ENCODE results near the gene SCGN.
A peak's percentile ranks its signal among the peaks of the same experiment; 100 is the strongest.

SCGN gene

DNA sequence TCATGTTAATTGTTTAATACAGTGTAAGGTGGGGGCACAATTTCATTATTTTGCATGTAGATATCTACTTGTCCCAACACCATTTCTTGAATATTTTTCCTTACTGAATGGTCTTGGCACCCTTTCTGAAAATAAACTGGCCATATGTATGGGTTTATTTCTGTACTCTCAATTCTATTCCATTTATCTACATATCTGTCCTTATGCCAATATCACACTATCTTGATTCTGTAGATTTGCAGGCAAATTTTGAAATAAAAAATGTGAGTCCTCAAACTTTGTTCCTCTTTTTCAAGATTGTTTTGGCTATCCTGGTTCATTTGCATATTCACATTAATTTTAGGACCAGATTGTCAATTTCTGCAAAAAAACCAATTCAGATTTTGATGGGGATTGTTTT is 34.8 kb downstream of the SCGN start:
- no peak for DNase-seq (ENCODE audit: low read depth)

DNA sequence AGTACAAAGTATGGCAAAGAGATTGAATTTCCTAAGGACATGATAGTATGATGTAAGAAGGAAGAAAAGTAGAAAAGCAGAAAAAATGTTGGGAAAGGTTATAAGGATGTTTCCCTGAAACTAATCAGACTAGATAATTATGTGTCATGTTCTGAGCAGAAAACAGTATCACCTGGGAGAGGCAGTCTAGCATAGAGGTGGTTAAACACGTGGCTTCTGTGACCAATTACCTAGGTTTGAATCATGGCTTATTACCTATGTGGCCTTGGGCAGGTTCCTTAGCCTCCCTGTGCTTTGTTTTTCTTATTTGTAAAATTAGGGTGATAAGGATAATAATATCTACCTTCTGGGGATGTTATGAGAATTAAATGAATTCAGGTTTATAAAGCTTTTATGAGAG is 38.0 kb downstream of the SCGN start:
- DNase-seq (ENCODE audit: low read depth), result no peak

DNA sequence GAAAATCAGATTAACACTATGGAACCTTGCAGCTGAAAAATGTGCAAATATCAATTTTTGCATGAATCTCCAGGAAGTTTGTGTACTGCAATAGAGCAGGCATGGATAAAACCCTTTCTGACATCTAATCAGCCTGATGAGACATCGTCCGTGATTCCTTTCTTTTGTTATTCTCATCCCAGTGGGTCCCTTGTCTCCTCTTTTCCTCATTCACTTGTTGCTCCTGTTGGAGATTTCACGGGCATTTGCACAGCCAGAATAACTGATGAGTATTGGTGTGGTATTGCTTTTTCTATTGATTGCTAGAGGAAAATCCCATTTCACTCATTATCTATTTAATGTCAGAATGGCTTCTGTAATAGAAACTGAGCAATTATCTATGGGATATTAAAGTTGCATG is 39.9 kb downstream of the SCGN start:
- DNase-seq (ENCODE audit: low read depth), result no peak

DNA sequence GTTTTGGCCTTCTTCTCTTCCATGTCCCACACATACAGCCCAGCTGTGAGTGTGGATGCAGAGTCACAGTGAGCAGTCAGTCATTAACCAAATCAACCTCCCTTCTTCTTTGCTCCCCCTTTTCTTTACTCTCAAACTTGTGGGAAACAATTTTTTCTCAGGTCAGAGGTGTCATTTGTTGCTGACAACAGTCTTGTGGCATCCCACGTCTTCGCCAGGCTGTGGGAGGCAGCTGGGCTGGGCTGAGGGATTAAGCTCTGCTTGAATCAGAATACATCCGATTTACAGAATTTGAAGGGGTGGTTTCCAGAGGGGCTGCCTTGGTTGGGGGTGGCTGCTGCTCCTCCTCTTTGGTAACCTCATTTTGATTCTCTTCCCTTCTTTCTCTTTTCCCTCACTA is 40.5 kb downstream of the SCGN start:
- DNase-seq (ENCODE audit: low read depth), result no peak

DNA sequence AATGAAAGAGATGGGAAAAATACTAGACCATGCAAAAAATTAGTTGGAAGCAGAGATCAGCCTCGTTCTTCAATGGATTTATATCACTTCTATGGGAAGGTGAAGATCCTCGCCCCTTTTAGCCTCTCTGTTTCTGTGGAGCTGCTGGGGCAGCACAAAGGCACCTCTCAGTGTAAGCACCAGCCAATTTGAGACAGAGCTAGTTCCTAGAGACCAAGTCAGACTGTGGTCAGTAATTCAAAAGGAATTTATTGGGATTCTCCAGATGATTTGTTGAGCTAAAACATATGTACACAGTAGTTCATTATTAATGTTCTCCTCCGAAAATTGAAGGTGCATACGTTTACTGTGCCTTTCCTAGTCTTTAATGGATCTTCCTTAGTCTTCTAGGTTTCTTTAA is 42.4 kb downstream of the SCGN start:
- DNase-seq (ENCODE audit: low read depth), result no peak

DNA sequence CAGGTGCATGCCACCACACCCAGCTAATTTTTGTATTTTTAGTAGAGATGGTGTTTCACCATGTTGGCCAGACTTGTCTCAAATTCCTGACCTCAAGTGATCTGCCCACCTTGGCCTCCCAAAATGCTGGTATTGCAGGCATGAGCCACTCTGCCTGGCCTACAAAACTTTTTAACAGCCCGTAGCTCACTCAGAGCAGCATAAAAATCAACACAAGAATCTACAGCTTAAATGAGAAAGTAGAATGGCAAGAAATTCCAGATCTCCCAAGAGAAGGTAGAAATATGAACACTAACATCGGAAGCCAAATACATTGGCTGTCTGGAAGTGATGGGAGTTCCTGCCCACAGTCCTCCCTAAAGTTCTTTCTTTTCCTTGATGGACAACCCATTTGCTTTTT is 43.7 kb downstream of the SCGN start:
- DNase-seq (ENCODE audit: low read depth), result no peak

DNA sequence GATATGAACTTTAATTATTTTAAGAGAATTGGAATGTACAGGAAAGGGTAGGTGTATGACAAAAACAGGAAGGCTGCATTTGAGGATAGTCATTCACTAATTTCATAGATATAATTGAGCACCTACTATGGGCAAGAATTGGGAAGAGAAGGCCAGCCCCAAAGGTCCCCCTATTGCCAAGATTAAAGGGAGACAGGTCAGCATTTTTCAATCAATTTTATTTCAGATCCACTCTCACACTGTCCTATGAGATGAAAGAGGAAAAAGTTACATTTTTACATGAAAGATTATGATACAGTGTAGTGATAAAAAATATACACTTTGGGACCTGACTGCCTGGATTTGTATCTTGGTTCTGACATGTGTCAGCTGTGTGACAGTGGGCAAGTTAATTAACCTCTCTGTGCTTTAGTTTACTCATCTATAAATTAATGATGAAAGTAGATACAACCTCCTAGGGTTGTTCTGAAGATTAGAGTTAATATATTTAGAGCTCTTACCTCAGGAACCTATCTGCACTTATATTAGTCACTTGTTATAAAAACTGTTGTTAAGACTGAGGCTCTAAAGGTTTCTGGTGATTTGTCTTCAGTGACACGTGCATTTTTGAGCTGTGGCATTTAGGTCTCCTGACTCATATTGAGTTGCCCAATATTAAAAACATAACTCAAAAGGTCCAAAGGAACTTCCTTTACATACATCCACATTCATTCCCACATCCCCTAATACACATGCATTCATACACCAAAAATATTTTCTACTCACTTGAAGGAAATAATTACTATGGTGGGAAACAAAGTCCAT is 45.7 kb downstream of the SCGN start:
- no peak for DNase-seq (ENCODE audit: low read depth)

DNA sequence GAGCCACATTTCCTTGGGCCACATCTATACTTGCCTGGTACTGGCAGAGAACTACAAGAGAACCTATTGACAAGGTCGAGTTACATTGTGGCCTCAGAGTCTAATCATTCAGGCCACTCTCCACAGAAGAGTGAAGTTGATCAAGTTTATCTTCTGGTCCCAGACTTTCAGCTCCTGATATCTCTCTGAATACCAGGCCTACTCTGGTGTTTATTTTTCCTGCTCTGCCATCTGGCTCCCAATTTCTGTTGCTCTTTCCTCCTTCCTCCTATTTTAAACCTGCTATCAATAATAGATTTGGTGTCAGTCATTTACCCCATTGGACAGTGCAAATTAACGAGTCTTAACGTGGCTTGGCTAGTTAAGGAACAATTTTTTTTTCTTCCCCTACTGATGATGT is 46.6 kb downstream of the SCGN start:
- DNase-seq (ENCODE audit: low read depth), result no peak

DNA sequence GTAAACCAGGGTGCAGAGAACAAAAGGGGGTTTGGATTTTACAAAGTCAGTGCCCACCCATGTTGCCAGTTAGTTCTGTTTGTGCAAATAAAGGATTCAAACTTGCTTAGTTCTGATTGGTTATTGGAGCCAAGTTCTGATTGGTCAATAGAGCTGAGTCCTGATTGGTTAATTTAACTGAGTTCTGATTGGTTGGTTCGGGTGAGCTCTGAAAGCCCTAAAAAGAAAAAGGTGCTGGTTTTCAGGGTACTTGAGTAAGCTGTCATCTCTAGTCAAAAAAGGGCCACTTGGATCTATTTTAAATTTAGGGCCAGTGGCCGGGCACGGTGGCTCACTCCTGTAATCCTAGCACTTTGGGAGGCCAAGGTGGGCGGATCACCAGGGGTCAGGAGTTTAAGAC is 47.6 kb downstream of the SCGN start:
- DNase-seq (ENCODE audit: low read depth), result no peak

DNA sequence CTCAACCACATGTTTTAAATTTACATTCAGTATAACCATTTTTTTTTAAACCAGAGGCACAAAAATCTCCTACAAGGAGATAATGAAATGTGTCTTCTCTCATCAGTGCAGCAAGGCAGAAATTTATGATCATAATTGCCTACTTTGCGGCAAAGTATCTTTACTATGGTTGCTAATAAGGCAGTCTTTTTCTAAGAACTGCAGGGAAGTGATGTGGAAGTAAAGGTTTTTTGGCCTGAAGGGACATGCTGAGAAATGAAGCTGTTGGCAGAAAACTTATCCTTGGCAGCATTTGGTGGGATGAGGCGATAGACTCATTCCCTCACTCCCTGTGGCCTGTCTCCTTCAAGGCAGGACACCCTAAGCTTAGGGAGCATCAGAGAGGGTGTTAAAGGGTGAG is 48.7 kb downstream of the SCGN start:
- DNase-seq (ENCODE audit: low read depth), result no peak

DNA sequence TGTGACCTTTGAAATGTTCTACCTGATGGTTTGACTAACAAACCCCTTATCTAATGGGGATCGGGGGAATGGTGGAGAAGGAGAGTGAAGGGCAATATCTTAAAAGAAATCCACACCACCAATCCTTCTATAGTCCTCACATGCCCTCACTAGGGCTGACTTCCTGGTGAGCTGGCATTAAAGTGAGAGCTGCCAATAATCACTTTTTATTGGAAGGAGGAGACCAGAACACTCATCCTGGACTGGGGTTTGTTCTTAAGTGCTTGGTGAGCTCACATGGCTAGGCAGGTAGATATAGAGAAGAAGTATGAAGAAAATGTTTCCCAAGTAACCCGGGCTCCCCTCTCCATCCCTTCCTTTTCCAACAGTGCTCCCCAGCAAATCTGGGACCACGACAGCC is 49.8 kb downstream of the SCGN start:
- DNase-seq (ENCODE audit: low read depth), result no peak

DNA sequence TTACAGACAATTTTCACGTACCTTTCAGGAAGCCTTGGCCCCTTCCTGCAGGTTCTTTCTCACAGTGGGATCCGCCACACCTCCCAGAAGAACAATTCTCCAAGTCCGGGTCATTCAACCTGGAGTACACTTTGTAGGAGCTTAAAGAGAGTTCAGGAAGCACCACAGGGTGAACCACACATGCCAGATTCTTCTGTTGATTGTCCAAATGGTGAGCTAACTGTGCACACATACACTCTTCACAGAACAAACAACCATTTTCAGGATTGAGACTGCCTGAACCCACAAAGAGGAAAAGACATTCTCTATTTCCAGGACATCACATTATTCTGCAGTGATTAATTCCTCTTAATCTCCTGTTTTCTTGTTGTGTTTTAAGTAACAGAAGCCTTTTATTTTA is 51.0 kb downstream of the SCGN start:
- DNase-seq (ENCODE audit: low read depth), result no peak

DNA sequence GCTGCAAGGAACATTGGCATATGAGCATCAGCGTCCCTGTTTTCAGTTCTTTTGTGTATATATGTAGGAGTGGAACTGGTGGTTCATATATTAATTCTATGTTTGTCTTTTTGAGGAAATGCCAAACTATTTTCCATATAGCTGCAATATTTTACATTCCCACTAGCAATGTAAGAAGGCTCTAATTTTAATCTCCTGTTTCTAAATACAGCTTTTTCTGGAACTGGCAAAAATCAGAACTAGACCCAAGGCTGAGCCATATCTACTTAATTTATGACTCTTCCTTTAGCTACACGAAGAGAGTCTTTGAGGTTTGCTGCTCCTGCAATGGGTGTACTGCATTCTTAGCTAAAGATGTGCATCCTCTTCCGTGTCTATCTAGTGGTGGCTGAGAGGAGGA is 52.0 kb downstream of the SCGN start:
- DNase-seq (ENCODE audit: low read depth), result no peak

DNA sequence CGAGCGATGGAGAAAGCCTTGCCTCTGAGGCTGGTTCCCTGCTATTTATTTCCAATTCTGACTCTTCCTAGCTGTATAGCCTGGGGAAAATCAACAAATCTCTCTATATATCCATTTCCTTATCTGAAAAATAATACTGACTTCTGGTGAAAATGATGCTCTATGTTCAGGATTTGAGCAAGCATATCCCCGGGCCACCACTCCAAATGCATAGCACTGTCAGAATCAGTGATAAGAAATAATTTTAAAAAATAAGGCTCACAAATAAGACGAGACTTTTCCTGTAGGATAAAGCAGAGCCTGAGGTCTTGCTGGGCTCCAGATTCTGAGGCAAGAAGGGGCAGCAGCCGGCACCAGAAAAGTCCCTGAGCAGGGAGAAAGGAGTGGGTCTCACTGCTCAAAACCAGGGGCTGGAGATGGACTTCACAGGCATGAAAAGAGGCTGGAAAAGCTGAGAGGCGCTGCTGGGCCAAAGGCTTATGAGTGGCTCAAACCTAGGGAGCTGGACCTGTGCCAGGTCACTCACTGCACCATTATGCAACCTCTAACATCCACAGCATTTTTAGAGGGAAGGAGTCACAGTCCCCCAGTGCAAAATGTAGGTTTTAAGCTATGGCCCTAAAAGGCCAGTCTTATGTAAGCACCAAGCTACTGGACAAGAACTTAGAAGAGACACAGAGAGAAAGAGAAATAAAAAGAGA is 54.4 kb downstream of the SCGN start:
- no peak for DNase-seq (ENCODE audit: low read depth)

DNA sequence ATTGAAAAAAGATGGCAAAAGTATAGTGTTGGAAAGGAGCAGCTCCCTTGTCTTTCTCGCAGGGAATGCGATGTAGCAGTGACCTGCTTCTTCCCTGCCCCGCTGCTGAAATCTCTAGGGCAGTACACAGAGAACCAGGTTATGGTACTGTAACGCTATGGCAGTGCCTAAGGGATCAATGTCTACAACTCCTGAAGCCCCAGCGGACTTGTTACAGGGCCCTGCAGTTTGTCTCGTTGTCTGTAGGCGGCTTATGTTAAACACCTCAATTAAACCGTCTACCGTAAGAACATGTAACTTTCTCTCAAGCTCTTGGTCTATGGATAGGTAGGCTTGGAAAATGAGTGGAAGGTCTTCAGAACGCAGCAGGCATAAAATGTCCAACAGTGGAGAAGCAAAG is 57.7 kb downstream of the SCGN start:
- DNase-seq (ENCODE audit: low read depth), result no peak

DNA sequence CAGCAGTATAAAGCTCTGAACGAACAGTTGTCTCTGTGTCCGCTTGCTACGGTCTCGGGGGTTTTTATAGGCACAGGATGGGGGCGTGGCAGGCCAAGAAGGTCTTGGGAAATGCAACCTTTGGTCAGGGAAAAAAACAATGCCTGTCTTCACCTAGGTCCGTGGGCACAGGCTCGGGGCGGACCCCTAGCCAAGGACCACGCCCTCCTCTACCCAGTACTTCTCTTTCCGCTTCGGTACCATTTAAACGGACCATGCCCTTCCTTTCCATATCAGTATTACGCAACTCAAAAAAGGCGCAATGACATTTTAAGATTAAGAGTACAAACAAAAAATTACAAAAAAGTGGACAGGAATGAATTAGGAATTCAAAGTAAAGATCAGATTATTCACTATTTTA is 58.3 kb downstream of the SCGN start:
- DNase-seq (ENCODE audit: low read depth), result no peak

DNA sequence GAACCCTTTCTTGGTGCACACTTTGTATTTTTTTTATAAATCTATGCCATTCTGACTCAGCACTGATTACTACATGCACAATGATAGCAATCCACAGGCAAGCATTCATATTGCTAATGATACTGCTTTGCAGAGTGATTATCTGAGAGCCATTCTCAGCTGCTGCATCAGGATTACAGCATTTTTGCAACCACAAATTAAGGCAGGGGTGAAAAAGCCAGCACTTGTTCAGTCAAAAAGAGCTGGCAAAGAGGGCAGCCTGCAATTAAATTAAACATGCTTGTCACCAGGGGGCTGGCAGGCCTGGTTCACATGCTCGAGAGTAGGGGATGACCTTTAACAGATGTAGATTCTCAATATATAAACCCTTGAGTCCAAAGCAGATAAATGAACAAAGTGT is 61.8 kb downstream of the SCGN start:
- DNase-seq (ENCODE audit: low read depth), result no peak

DNA sequence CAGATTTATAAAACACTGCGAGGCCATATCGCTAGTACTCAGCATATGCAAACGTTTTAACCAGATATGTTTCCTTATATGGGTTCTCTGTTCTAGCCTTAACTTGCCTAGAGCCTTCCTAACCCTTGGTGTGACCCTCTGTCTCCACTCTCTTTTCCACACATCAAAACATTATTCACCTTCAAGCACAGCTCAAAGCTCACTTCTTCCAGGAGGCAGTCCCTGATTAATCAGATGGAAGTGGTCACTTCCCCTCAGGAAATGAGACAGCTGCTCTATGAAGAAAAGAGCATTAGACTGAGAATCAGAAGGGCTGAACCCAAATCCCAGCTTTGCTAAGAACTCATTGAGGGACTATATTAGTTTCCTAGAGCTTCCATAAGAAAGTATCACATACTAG is 62.8 kb downstream of the SCGN start:
- DNase-seq (ENCODE audit: low read depth), result peak; percentile 7

DNA sequence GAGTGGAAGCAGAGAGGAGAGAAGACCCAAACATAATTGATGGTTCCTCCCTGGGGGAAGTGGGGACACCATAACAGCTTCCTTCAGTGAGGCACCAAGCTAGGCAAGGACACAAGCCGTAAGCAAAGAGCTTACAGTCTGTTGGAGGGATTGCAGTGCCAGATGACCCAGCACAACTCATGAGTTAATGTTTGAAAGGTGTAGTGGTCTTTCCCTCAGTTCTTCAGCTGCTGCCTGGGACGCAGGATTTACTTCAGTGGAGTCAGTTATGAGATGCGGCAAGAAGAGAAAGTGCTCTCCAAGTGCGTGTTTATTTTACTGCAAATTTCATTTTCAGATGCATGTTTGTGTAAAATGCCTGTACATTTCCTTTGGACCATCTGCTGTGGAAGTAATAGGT is 63.8 kb downstream of the SCGN start:
- DNase-seq (ENCODE audit: low read depth), result no peak

DNA sequence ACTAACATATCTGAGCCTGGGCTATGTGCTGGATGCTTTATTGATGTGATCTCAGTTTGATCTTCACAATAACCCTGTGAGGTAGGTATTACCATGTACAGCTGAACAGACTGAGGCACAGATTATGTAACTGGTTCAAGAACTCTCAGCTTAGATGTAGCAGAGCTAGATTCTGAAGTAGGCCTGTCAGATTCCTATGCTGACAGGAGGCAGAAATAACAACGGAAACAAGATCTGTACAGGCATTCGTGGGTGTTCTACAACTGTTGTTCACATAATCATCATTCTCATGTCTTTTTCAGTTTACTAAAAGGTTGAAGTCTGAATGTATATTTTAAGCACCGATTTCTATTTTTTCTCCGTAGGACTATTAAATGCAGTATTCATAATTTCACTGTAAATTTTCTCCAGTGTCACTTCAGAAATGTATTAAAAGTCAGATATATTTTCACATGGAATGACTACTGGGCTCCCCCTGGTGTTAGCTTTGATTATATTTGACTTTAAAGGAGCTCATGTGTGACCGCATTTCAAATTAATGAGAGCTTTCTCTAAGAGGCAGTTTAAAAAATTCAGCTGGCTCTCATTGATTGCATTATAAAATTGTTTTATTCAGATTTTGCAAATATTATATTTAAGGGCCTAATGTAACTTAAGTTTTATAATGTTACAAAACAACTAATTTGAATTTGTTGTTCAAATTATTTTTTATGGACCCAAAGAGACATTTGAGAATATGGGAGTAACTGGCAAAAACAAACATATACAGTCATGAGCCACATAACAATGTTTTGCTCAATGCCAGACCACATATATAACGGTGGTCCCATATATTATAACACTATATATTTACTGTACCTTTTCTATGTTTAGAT is 66.1 kb downstream of the SCGN start:
- peak; percentile 48 for DNase-seq (ENCODE audit: low read depth)

DNA sequence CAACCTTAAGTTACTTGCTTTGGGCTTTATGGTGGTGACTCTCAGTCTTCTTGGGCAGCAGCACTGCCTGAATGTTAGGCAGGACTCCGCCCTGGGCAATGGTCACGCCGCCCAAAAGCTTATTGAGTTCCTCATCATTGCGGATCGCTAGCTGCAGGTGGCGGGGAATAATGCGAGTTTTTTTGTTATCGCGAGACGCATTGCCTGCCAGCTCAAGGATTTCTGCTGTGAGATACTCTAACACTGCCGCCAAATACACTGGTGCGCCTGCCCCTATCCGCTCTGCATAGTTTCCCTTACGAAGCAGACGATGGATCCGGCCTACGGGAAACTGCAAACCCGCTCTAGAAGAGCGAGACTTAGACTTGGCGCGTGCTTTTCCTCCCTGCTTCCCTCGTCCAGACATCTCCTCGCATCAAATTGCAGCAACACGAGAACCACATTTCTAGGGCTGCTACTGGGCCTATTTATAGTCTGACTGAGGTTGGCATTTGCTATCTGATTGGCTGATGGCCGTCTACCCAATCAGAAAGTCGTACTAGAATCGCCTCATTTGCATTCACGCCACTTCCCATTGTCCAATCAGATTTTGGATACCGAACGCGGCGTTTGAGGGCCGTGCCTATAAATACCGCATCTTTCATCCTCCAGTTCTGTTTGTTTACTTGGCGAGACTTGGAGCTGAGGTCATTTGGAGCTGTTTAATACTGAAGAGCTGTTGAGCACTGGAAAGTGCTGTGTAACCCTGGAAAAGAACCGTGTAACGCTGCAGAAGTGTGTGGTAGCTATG is 74.3 kb downstream of the SCGN start:
- no peak for DNase-seq (ENCODE audit: low read depth)

DNA sequence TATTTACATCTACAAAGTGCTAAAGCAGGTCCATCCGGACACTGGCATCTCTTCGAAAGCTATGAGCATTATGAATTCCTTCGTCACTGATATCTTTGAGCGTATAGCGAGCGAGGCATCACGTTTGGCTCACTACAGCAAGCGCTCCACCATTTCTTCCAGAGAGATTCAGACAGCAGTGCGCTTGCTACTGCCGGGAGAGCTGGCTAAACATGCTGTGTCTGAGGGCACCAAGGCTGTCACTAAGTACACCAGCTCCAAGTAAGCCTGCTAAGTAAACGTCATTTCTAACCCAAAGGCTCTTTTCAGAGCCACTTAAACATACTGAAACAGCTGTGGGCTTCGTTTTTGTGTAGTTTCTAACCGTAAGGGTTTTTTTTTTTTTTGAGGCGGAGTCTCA is 75.0 kb downstream of the SCGN start:
- DNase-seq (ENCODE audit: low read depth), result no peak
